Measurements from ENCODE around the gene PARK7. TPM values are rescaled to one million over a fixed set of nuclear protein-coding genes. Genes with fewer than 3 reads are reported as not detected.
"Not testable (repeated sequence)": the region's sequence is repeated elsewhere in the genome, so short reads cannot be mapped to it uniquely, and the experiment has no call there.

PARK7 gene
- polyA plus RNA-seq, 1 donor: 297 TPM

DNA sequence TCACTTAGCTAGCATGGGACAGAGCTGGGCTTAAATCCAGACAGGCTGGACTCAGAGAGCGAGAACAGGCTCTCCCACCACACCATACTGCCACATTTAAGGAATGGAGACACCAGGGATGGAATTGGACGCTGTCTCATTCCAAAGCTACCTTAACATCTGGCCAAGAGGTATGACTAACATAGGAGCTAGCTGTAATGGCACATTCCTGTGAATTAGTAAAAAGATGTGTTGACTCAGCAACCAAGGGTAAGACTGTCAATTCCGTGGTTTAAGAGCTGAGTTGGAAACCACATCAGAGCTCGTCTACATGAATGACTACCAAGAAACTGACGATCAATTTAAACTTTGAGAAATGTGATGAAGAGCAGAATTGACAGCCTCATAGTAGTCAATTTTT is 12.6 kb upstream of the PARK7 start:
- DNase-seq: no peak

DNA sequence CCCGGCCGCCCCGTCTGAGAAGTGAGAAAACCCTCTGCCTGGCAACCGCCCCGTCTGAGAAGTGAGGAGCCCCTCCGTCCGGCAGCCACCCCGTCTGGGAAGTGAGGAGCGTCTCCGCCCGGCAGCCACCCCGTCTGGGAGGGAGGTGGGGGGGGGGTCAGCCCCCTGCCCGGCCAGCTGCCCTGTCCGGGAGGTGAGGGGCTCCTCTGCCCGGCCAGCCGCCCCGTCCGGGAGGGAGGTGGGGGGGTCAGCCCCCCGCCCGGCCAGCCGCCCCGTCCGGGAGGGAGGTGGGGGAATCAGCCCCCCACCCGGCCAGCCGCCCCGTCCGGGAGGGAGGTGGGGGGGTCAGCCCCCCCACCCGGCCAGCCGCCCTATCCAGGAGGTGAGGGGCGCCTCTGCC is 8.7 kb upstream of the PARK7 start:
- not testable (repeated sequence) for DNase-seq

DNA sequence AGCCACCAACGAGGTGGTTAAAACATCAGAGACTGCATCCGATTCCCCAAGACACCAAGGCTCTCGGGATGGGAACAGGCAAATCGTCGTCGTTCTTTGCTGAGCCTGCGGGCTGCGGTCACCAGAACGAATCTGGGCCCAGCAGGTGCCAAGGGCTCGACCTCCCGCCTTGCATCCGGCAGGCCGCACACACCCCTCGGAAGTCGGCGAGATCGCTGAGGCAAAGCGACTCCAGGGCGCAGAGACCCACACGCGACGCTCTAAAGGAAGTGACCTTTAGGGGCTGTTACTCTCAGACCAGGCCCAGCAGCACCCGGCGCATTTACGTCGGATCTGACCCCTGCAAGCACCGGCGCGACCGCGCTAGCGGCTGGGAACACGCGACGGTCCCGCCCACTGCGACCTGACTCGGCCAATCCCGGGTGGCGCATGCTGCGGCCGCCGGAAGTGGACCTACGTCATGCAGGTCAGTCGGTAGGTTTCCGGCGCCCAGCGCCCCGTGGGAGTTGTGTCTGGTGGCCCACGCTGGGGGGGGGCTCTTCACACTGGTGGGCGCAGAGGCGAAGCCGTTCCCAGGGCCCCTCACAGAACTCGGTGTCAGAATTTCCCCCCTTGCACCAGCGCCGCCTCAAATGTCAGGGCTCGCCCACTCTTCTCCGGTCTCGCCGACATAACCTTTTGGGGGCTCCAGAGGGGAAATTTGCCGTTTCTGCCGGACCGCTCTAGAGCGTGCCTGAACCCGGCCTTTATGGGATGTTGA is 7.5 kb upstream of the PARK7 start:
- DNase-seq: peak; percentile 93

DNA sequence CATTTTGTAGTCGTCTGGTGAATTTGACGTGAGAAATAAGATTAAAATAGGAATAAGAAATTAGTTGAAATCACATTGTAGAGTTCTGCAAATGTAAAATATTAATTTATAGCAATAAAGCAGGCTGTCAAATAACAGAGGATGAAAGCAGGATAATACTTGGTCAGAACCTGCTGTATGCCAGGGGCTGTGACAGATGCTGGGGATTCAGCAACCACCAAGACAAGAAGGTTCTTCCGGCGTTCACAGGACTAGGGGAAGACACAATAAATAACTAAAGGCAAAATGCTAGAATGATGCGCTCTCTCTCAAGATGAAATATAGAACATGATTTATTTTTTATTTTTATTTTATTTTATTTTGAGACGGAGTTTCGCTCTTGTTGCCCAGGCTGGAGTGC is 6.8 kb upstream of the PARK7 start:
- DNase-seq: no peak

DNA sequence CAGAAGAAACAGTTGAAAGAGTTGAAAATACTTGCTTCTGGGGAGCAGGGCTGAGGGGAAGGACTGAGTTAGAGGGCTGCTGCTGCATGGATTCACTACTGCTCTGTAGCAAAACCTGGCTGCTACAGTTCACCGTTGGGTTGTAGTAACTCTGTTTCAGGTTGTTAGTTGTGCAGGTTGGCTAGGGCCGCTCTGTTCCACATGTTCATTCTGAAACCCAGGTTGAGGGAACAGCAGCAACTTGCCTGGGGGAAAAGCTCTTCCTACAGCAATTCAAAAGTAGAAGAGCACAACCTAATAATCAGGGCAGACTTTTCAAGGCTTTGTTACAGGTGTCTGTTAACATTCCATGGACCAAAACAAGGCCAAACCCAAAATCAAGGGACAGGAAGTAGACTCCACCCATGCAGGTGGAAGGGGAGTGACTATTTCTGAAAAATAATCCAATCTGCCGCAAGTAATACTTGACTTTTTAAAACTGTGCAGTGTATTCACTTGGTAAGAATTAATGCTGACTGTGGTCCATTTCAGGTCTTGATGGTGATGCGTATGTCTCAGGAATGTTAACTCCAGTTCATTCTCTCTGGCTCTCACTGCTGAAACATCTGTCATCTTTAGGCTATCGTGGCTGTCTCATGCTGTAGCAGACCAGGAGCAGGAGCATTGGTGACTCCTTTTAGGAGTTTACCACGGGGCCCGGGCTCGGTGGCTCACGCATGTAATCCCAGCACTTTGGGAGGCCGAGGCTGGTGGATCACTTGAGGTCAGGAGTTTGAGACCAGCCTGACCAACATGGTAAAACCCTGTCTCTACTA is 5.1 kb upstream of the PARK7 start:
- DNase-seq: no peak

DNA sequence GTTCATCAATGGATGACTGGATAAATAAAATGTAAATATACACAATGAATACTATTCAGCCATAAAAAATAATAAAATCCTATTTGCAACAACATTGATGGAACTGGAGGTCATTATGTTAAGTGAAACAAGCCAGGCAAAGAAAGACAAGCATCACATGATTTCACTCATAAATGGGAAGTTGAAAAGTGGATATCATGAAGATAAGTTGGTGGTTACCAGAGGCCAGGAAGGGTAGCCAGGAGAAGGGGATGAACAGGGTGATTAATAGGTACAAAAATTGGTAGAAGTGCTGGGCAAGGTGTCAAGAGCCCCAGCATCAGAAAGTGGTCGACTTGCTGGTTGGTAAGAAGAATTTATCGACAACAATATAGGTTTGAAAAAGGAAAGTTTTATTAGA is 1.3 kb upstream of the PARK7 start:
- no peak for DNase-seq

DNA sequence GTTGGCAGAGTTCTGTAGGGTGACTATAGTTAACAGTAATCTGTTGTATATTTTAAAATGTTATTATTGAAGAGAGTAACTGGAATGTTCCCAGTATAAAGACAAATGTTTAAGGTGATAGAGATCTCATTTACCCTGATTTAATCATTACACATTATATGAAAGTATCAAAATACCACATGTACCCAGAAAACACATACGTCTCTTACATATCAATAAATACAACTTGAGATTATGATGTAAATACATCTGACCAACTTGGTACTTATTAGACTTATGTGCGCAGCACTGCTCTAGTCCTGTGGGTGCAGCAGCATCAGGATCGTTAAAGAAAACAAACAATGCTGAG is 670 bp upstream of the PARK7 start:
- no peak for DNase-seq

DNA sequence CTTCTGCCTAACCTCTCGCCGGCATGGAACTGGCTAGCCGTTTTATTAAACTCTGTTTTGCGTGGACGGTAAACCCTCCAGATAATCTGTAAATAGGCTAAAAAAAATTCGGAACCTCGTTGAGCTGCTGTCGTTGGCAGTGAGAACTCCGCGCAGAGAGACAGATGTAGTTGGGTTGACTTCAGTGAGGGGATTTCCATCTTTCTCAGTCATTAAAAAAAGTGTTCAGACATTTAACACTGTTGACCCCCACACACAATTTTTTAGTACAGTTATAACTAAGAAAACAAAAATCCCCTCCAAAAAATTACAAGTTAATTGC is 464 bp downstream of the PARK7 start:
- DNase-seq: no peak

DNA sequence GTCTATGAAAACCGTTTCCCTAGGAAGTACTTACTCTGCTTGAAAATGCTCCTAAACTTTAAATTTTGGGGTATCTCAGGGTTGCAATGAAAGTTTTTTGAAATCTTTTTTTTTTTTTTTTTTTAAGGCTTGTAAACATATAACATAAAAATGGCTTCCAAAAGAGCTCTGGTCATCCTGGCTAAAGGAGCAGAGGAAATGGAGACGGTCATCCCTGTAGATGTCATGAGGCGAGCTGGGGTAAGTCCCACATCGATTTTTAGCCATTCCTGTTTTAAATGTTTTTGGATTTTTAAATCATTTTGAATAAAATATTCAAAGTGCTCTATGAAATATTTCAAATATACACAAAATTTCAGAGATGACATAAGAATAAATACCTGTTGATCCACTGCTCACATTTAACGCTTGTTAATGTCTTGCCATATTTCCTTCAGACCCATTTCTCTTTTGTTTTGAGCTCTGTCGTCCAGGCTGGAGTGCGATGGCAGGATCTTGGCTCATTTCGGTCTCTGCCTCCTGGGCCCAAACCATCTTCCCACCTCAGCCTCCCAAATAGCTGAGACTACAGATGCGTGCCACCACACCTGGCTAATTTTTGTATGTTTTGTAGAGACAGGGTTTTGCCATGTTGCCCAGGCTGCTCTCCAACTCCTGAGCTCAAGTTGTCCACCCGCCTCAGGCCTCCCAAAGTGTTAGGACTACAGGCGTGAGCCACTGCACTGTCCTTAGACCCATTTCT is 1.3 kb downstream of the PARK7 start:
- DNase-seq: no peak

DNA sequence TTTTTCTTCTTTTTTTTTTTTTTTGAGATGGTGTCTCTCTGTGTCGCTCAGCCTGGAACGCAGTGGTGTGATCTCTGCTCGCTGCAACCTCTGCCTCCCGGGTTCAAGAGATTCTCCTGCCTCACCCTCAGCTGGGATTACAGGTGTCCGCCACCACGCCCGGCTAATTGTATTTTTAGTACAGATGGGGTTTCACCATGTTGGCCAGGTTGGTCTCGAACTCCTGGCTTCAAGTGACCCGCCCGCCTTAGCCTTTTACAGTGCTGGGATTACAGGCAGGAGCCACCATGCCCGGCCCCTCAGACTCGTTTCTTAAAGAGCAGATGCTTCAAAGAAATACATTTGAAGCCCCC is 1.8 kb downstream of the PARK7 start:
- DNase-seq: not testable (repeated sequence)

DNA sequence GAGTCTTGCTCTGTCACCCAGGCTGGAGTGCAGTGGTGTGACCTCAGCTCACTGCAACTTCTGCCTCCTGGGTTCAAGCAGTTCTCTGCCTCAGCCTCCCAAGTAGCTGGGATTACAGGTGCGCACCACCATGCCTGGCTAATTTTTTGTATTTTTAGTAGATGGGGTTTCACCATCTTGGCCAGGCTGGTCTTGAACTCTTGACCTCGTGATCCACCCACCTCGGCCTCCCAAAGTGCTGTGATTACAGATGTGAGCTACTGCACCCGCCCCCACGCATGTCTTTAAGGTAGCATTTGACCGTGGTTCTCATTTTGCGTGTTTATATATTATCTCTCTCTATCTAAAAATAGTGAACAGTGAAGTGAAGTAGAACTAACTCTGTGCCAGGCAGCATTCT is 2.3 kb downstream of the PARK7 start:
- DNase-seq: not testable (repeated sequence)

DNA sequence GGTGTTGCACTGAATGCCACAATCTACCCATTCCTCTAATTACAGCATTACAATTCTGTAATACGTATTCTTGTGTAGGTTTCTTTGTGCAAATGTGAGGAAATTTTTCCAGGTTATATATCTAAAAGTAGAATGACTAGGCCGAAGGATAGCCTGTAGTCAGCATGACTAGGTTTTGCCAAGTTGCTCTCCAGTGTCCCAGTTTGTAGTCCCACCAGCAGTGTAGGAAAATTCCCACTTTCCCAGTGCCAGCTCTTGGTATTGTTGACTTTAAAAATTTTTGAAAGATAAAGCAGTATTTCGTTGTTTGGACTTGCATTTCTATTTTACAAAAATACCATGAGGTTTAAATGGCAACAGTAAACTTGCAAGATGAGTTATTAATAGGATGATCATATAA is 3.0 kb downstream of the PARK7 start:
- no peak for DNase-seq

DNA sequence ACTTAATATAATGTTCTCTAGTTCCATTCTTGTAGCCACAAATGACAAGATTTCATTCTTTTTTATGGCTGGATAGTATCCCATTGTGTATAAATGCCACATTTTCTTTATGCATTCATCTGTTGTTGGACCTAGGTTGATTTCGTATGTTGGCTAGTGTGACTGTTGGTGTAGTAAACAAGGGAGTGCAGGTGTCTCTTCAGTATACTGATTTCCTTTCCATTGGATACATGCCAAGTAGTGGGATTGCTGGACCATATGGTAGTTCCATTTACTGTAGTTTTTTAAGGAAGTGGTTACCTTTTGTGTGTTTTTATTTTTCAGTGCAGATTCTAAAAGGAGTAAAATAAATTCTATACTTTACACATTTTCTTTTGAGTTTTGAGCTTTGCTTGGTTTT is 5.7 kb downstream of the PARK7 start:
- no peak for DNase-seq

DNA sequence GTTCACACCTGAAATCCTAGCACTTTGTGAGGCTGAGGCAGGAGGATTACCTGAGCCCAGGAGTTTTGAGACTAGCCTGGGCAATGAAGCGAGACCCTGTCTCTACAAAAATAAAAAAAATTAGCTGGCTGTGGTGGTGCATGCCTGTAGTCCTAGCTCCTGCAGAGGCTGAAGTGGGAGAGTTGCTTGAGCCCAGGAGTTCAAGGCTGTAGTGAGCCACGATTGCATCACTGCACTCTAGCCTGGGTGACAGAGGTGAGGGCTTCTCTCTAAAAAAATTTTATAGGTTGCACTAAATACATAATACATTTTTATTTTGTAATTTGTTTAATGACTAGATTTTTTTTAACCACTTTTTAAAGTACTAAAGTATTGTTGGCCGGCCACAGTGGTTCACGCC is 6.1 kb downstream of the PARK7 start:
- DNase-seq: no peak

DNA sequence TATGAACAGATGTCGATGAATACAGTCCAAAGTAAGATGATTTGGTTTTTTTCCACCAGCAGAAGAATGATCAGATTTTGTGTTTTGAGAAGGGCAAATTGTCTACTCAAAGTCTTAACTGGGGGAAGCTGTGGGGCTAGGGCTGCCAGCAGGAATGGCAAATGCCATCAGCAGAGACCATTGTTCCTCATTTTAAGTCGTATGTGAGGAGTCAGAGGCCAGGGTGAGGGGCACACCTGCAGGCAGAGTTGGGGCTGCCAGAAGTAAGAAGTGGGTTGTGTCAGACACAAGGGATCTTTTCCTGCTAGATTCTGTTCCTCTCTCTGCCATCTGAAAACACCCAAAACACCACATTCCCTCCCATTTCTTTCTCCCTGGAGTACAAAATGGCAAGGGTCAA is 8.7 kb downstream of the PARK7 start:
- DNase-seq: no peak

DNA sequence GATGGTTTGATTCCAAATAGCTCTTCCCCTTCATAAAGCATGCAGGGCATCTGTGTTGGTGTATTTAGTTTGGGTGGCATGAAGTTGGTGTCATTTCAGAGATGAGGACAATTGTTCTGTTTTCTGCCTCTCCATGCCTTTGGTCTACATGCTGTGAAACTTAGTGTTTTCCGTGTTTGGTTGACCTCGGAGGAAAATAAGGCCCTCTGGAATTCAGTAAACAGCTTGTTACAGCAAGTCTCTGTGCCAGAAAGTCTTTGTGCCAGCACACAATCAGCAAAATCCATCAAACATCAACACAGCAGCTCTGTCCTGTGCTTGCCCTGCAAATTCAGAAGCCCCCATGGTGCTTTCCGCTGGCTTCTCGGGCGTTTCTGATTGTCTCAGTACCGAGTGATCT is 9.5 kb downstream of the PARK7 start:
- no peak for DNase-seq

DNA sequence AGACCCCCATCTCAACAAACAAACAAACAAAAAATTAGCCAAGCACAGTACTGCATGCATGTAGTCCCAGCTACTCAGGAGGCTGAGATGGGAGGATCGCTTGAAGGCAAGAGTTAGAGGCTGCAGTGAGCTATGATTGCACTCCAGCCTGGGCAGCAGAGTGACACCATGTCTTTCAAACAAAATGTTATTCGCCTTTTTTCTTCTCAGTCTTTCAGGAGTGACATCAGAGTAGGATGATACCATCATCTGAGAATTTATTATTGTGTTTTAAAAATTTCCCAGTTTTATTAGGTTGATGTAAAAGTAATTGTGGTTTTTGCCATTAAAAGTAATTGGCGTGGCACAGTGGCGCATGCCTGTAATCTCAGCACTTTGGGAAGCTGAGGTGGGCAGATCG is 10.8 kb downstream of the PARK7 start:
- DNase-seq: no peak

DNA sequence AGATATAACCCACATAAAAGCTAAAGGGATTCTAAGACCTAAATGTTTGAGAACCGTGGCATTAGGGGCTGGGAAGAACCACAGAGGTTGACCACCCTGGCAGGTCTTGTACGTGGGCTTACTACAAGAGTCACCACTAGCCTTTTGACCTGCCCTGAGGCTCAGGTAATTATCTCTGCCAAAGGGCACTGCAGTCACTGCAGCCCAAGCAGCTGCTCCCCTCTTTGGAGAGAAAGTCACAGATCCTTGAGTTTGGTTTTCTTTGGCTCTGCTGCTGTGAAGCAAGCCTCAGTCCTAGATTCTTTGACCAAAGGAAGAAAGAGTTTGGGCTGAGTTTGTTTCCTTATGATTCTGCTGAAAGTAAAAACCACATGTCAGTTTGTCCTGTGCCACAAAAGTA is 11.6 kb downstream of the PARK7 start:
- no peak for DNase-seq

DNA sequence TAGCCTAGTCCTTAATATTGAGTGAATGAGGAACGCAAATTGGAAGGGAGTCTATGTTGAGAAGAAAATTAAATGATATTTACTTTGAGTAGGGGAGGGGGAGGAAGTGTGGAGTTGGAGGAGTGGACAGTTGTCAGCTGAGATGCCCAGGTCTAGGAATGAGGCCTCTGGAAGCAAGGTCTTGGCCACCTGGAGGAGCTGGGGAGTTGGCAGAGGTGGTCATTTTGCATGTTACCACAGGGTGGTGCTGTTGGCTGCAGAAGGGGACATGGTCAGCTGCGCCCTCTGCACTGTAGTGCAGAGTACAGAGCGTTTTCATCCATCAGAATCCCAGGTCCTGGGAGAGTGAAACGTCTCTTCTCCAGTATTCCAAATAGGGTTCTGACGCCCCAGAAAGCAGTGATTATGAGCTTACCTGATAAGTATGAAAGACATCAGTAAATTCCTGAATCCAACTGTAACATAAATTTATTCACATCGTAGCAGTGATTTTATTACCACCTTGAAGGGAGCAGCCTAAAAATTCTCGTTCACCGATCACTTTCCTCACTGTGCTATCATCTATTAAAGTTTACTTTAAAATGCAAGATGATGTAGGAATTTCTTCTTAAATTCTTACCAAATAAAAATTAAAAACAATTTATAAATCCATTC is 13.8 kb downstream of the PARK7 start:
- no peak for DNase-seq

DNA sequence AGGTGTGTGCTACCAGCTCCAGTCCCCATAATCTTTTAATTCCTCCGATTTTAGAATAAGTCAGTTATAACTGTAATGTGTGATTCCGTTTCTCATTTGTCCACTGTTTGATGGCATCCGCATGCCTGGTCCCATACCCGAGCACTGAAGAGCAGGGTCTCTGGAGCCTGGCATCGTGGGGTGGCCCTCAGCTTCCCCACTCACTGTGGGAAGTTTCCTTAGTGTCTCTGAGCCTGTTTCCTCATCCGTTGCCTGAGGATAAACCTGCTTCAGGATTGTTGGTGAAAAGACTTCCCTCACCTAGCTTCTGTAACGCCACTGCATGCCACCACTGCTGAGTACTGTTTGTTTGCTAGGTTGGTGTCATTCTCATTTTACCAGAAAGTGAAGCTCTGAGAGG is 19.5 kb downstream of the PARK7 start:
- DNase-seq: no peak

DNA sequence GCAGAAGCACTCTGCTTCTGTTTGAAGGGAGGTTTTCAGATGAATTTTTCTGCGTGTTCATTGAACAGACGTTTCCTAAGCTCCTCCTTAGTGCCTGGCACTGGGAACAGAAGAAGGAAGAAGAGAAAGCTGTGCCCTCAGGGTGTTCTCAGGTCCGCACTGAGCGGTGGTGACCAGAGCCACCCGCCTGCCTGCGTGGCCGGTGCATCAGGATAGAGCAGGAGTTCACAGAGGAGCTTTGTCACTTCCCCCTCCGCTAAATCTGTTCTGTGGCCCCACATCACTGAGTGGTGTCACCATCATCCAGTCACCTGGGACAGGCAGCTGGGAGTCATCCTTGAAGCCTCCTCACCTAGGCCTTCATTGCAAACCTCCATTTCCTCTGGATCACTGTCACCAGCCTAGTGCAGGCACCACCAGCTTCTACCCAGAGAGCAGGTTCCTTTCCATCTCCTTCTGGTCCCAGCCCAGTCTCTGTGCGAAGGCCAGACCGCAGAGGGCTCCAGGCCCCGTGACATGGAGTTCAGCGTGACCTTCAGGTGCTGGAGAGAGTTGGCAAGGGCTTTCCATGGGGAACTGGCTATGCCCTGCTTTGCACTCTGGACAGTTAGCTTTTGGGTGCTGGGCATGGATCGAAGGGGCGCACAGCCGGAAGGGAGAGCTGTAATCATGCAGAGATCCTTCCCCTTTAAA is 21.7 kb downstream of the PARK7 start:
- no peak for DNase-seq

DNA sequence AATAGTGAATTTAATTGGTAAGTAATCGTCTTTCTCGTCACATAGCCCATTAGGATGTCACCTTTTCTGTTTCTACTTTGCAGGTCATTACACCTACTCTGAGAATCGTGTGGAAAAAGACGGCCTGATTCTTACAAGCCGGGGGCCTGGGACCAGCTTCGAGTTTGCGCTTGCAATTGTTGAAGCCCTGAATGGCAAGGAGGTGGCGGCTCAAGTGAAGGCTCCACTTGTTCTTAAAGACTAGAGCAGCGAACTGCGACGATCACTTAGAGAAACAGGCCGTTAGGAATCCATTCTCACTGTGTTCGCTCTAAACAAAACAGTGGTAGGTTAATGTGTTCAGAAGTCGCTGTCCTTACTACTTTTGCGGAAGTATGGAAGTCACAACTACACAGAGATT is 23.3 kb downstream of the PARK7 start:
- DNase-seq: no peak
